ENCODE results near the gene PLCL2.

The PLCL2 gene

GRCh38 chr3:17054301-17054981 is 169.7 kb downstream of the PLCL2 start:
- DNase-seq, result no peak

- DNase-seq, result no peak
Observed at GRCh38 chr3:17054982-17055343, 170.2 kb downstream of the PLCL2 start.

- no peak for DNase-seq
Observed at GRCh38 chr3:17055374-17056276, 170.9 kb downstream of the PLCL2 start.

- peak; percentile 52 for DNase-seq
Observed at GRCh38 chr3:17057321-17057720, 172.6 kb downstream of the PLCL2 start.

- no peak for DNase-seq
Observed at GRCh38 chr3:17059989-17060550, 175.3 kb downstream of the PLCL2 start.

GRCh38 chr3:17061005-17061404 is 176.2 kb downstream of the PLCL2 start:
- no peak for DNase-seq

GRCh38 chr3:17062736-17063135 is 178.0 kb downstream of the PLCL2 start:
- no peak for DNase-seq

GRCh38 chr3:17063596-17063995 is 178.8 kb downstream of the PLCL2 start:
- DNase-seq, result no peak

GRCh38 chr3:17065315-17065714 is 180.6 kb downstream of the PLCL2 start:
- peak; percentile 35 for DNase-seq

- no peak for DNase-seq
Observed at GRCh38 chr3:17065881-17066280, 181.1 kb downstream of the PLCL2 start.

GRCh38 chr3:17069754-17070153 is 185.0 kb downstream of the PLCL2 start:
- no peak for DNase-seq

- DNase-seq, result peak; percentile 59
Observed at GRCh38 chr3:17070161-17070959, 185.6 kb downstream of the PLCL2 start.

- no peak for DNase-seq
Observed at GRCh38 chr3:17074559-17074958, 189.8 kb downstream of the PLCL2 start.

- DNase-seq, result no peak
Observed at GRCh38 chr3:17075358-17075757, 190.6 kb downstream of the PLCL2 start.

GRCh38 chr3:17075907-17076306 is 191.2 kb downstream of the PLCL2 start:
- DNase-seq, result no peak

- DNase-seq, result no peak
Observed at GRCh38 chr3:17076940-17077605, 192.3 kb downstream of the PLCL2 start.

GRCh38 chr3:17077606-17078005 is 192.9 kb downstream of the PLCL2 start:
- DNase-seq, result no peak

GRCh38 chr3:17078926-17079465 is 194.2 kb downstream of the PLCL2 start:
- peak; percentile 26 for DNase-seq

- no peak for DNase-seq
Observed at GRCh38 chr3:17079933-17080332, 195.2 kb downstream of the PLCL2 start.

GRCh38 chr3:17081520-17081919 is 196.8 kb downstream of the PLCL2 start:
- no peak for DNase-seq

- DNase-seq, result no peak
Observed at GRCh38 chr3:17087509-17087908, 202.8 kb downstream of the PLCL2 start.

GRCh38 chr3:17088017-17088416 is 203.3 kb downstream of the PLCL2 start:
- no peak for DNase-seq
